Stimulated activated CD8-positive, alpha-beta memory T cell treated with anti-CD3 and anti-CD28 coated beads, Interleukin-7, amount 100 ng/mL, for 24 hours (primary cell): ENCODE results near the gene CFAP221.

Source experiments
- DNase-seq: peaks from one replicate; pipeline ENCODE4 v3.0.0-alpha.2; 2020; ENCODE audit warnings: low read depth

The CFAP221 gene

DNA sequence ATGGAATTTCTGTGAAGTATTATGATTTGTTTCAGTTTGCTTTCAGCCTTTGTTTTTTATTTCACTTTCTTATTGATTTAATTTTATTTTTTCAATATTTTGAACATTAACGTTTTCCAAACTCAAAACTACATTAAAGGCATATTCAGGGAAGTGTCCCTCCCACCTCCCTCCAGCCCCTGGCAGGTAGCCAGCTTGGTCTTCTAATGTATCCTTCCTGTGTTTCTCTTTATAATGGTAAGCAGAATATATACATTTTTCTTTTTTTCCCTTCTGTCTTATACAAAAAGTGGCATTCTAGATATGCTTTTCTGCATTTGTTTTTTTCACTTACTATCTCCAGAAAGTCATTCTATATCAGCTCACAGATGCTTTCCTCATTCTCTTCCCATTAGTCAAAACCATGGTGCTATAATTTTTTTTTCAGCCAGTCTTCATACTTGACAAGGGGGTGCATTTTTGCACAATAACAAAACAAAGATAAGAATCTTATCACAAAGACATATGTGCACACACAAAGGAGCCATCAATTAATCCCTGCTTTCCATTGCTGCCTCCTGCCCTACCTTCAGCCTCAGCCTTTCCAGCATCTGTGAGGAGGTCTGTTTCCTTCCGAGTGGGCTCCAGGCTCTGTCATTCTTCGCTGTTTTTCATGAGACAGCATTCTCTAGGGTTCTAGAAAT, 101.1 kb downstream of the CFAP221 start:
- DNase-seq: no peak

- no peak for DNase-seq
Observed at GRCh38 chr2:119646149-119646548, 101.9 kb downstream of the CFAP221 start.

DNA sequence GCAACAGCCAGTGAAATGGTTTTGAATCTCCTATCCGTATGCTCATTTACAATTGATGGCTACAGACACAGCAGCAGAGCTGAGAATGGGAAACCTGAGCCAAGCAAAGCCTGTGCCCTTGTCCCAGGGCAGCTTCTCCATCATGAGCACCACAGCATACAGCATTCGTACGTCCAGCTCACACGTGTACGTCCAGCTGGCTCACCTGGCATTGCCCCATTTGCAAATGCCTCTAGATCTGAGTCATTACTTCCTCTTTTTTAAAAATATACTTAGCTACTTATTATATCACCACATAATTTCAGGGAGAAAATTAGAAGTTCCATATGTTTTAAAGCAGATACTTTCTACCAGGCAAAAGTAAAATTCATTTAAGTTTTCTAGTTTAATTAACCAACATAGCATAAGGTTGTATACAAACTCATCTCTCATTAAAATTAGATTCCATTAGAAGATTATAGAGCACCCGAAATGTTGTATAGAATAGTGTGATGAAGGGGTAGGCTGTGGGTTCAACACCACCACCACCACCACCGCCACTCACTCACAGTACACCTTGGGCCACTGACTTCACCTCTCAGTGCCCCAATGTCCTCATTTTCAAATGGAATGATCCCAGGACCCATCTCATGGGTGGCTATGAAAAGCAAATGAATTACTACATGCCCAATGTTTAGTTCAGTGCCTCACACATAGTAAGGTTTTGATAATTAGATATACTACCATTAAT, 103.4 kb downstream of the CFAP221 start:
- DNase-seq: no peak

- DNase-seq: no peak
Observed at GRCh38 chr2:119649364-119649917, 105.2 kb downstream of the CFAP221 start.

DNA sequence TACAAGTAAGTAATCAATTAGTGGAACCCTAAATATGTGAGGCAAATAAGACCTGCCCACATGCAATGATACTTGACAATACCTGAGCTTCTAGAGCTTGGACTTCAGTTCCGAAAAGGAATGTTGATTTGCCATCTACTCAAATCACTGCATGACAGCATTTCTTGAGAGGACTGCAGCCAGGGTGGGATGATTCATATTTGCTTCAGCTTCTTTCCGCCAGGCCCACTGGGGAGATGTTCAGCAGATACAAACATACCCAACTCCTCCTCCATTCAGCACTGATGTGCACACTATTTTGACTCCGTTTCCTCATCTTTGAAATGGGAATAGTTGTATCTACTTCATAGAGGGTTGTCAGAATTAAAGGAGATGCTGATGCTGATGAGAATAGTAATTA, 106.0 kb downstream of the CFAP221 start:
- DNase-seq: no peak

DNA sequence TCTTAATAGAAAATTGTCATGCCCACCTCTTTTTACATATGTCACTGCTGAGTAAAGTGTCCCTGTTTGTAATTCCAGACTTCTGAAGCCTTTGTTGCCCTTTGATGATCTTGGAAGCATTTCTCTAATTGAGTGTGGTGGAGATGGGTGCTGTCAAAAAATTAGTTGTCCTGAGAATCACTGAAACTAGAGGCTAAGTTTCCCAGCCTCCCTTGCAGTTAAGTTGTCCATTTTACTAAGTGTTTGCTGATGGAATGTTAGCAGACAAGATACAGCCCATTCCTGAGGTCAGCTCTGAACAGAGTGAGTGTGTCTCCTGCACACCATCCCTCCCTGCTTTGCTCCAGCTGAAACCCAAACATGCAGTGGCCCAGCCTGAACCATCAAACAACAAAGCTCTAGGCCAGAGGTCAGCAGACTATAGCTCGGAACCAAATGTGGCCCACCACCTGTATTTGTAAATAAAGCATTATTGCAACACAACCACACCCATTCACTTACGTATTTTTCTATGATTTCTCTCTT, 106.7 kb downstream of the CFAP221 start:
- DNase-seq: no peak

DNA sequence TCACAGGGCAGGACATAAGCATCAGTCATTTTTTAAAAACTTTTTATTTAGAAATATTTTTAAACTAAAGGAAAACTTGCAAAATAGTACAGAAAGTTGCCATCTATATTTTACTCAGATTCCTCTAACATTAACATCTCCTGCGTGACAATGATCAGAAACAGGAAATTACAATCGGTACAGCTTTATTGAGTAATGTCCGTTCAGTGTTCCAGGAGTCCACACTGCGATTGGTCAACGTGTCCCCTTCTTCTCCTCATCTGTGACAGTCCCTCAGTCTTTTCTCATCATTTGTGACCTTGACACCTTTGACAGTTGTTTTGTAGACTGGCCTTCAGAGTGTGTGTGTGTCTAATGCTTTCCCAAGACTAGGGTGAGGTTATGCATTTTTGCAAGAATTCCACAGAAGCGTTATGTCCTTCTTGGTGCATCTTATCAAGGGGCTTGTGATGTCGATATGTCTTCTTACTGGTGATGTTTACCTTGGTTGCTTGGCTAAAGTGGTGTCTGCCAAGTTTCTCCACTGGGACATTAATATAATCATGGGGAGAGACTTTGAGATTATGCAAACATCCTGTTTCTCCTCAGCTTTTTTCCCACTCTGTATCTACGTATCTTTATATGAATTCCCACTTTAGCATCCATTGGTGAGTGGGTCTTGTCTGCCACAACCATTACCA, 113.4 kb downstream of the CFAP221 start:
- DNase-seq: no peak

DNA sequence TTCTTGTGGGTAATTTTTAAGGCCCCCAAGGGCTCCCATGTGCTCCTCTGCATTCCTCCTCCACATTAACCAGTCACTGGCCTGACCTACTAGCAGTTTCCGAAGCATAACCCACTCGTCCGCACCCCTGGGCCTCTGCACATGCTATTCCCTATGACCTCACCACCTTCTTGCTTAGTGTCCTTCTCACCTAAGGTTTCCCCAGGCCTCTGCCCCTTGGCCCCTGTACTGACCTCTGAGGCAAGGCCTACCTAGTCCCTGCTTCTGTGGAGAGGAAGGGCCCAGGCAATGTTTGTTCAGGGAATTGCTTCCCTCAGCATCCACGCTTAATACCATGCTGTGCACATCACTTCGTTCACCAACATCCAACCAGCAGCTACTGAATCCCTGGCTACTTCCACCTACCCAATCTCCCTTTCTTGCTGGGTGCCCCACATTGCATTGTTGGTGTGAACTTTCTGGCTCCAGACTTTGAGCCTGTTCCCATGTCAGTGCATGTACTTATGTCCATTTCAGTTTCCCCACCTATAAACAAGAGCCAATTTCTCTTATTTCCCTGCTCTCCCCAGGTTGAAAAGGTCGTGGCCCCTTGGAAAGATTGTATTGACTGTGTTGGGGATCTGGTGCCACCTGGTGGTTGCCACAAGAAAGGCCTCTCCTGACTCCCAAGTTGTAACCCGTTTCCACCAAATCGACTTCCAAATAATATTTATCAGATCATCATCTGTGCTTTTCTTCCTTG, 115.5 kb downstream of the CFAP221 start:
- DNase-seq: no peak

DNA sequence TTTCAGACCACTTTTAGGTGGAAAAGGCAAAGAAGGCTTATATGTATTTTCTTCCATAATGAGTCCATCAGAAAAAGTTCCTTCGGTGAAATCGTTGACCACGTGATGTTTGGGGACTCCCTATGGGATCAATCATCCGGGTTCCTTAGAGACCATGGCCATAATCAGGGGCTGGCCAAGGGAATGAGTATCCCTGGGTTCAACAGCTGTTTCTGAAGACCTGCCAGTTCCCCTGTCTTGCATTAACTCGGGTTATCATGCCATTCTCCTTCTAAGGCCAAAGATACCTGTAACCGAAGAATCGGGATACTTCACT, 116.1 kb downstream of the CFAP221 start:
- no peak for DNase-seq

DNA sequence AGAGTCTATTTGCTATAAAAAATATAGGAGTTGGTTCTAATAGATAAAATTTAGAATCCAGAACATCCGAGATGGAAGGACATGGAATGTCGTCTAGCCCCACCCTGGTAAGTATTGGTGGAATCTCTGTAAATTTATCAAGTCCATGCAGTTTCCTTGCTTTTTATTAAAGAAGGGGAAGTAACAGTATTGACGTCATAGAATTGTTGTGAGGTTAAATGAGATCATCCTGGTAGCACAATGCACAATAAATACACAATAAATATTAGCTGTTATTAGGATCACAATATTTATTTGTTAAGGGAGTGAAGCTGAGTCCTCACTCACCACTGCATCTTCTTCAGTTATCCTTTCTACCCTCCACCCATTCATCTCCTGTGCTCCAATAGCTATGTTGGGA, 118.0 kb downstream of the CFAP221 start:
- no peak for DNase-seq

DNA sequence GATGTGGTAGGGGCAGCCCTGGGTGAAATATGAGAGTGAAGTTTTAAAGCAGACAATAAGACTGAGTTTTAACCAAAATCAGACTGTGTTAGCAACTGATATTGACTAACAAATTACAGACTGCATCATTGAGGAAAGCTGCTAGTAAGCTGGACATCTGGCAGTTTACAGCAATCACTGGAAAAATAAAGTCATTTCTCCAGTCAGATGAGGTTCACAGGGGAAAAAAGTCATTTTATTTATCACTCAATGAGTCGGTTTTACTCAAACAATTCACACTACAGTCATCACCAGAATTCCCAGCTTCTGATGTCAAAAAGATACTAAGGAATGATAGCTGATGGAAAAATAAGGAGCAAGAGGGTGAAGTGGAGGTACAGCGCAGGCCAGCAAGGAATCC, 124.3 kb downstream of the CFAP221 start:
- DNase-seq: no peak

DNA sequence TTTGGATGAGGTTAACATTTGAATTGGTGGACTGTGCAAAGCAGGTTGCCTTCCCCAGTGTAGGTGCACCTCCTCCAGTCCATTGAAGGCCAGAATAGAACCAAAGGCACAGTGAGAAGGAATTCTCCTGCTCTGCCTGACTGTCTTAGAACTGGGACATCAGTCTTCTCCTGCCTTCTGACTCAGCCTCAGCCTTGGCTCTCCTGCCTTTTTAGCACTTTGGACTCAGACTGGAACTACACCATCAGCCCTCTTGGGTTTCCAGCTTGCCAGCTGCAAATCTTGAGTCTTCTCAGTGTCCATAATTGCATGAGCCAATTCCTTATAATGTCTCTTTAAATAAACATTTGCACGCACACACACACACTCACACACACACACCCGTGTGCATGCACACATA, 126.8 kb downstream of the CFAP221 start:
- no peak for DNase-seq

DNA sequence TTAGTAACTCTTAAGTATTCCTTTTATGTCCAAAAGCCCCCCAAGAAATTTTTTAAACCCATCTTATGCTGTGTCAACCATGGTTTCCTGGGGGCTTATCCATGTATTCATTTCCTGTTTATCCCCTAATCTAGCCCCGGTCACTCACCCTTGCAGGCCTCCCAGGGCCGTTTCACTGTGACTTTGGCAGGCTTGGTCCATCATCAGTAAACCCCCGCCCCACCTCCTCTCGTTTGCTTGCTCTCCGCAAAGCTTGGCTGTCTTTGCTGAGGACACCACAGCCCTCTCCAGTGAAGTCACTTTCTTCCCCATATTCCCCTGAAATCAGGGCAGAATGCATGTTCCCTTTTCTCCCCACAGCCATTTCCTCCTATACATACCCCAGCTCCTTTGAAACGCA, 127.5 kb downstream of the CFAP221 start:
- no peak for DNase-seq

GRCh38 chr2:119672161-119672862, 128.1 kb downstream of the CFAP221 start:
- no peak for DNase-seq

- no peak for DNase-seq
Observed at GRCh38 chr2:119673796-119674195, 129.5 kb downstream of the CFAP221 start.

DNA sequence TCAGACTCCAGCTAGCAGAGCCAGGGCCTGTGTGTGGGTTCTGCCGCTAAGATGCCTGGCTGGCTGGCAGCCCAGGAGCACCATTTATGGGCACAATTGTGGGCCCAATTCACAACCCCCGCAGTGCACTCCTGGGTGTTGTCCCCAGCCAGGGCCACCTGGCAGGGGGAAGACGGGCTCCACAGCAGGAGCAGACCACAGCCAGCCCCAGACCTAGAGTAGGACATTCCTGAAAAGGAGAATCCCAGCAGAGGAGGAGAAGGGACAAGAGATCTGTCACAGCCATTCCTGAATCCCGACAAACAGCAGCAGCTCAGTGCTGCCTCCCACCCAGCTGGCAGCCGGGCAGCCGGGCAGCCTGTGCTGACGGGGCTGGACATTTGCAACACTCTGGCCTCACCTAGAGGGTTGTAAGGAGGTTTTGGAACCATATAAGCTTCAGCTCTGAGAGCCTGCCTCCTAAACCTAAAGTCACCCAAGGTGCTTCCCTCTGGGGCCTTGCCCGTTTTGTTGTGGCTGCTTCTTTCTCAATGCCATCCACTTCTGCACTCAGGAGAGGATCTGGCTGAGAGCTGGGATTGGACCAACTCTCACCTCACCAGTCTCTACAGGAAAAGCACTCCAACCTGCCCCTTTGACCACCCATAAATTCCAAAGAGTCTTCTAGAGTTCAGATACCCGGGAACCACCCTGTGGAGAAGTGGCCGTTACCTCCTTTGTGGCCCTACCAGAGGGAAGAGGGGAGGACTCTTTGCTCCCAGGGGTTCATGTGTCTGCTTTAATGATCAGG, 130.7 kb downstream of the CFAP221 start:
- DNase-seq: no peak

- DNase-seq: no peak
Observed at GRCh38 chr2:119678021-119678656, 133.9 kb downstream of the CFAP221 start.

DNA sequence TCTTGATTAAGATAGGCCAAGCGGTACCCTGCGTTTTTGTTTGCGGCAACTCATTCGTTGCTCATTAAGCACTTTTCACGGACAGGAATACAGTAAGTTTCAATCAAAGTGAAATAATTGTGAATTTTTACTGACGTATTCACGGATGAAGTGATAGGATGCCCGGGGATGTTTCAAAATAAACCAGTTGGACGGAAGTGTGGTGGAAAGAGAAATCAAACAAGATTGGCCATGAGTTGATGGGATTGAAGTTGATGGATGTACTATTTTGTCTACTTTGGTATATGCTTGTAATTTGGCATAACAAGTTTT, 135.2 kb downstream of the CFAP221 start:
- no peak for DNase-seq

GRCh38 chr2:119679846-119680245, 135.6 kb downstream of the CFAP221 start:
- no peak for DNase-seq

GRCh38 chr2:119680457-119681202, 136.4 kb downstream of the CFAP221 start:
- DNase-seq: no peak
